Measurements from ENCODE around the gene SERPINA6. TPM values are rescaled to one million over a fixed set of nuclear protein-coding genes. Genes with fewer than 3 reads are reported as not detected.
"Not testable (repeated sequence)": the region's sequence is repeated elsewhere in the genome, so short reads cannot be mapped to it uniquely, and the experiment has no call there.

Gene SERPINA6
- total RNA-seq, 8 experiments from 2014 or later = 0.13 to 0.97 (median 0.43) TPM; not detected in 3

GRCh38 chr14:94264195-94264594 lies 58.9 kb downstream of the SERPINA6 start:
- in situ Hi-C loops (cut with MboI; ENCODE audit: low pct_unique_long_range_greater_than_20kb in 2 of 9, low sequenced_read_pairs in 9 of 9, unreplicated experiment in 9 of 9); ATAC-seq (replicated peaks in 6 of 8): not testable (repeated sequence)
- 0 to 100% (median 68%) methylated on average over 1 to 3 of the region's 3 CpGs; no CpG with 5 or more reads in 2 of the 10 experiments for WGBS, 10 experiments

More at GRCh38 chr14:94264195-94264594, 58.9 kb downstream of the SERPINA6 start:
- H3K4me3 ChIP-seq; H3K4me1 ChIP-seq (replicated peaks in 1 of 2); H3K27ac ChIP-seq: not testable (repeated sequence)

Other genes with a start within 250 kb of the SERPINA6 start
- gene DDX24, start 242.1 kb downstream of the SERPINA6 start, total RNA-seq = 100 to 1,000 TPM; 207 to 327 (median 243) TPM
- 10 to 100 TPM; 21.1 to 75.6 (median 30.4) TPM for gene IFI27L1, start 242.0 kb downstream of the SERPINA6 start, total RNA-seq
- gene IFI27, start 212.6 kb downstream of the SERPINA6 start, total RNA-seq = 100 to 1,000 TPM in 2 of 8 experiments, 10 to 100 TPM in 1, 1 to 10 TPM in 5; 3.3 to 795 (median 8.7) TPM
- gene IFI27L2, start 193.7 kb downstream of the SERPINA6 start, total RNA-seq = 100 to 1,000 TPM in 3 of 8 experiments, 10 to 100 TPM in 5; 48.8 to 239 (median 90.8) TPM
- gene PPP4R4, start 149.0 kb downstream of the SERPINA6 start, total RNA-seq = 10 to 100 TPM in 2 of 8 experiments, 1 to 10 TPM in 6; 2.1 to 13.8 (median 7.7) TPM
- gene SERPINA10, start 30.1 kb downstream of the SERPINA6 start, total RNA-seq = 1 to 10 TPM in 1 of 8 experiments, under 1 TPM in 7; 0.25 to 1.9 (median 0.43) TPM
- not detected for gene SERPINA2, start 43.4 kb upstream of the SERPINA6 start, total RNA-seq
- gene SERPINA1, start 65.3 kb upstream of the SERPINA6 start, total RNA-seq = 1 to 10 TPM in 2 of 8 experiments, under 1 TPM in 5, not detected in 1; 0.22 to 1.9 (median 0.87) TPM
- gene SERPINA11, start 129.5 kb upstream of the SERPINA6 start, total RNA-seq = under 1 TPM in 4 of 8 experiments, not detected in 4; 0.14 to 0.43 (median 0.24) TPM
- 1 to 10 TPM in 1 of 8 experiments, not detected in 7; 1.3 TPM for gene SERPINA9, start 152.9 kb upstream of the SERPINA6 start, total RNA-seq
- under 1 TPM in 2 of 8 experiments, not detected in 6; 0.13 to 0.19 TPM for gene SERPINA12, start 186.1 kb upstream of the SERPINA6 start, total RNA-seq
- under 1 TPM in 3 of 8 experiments, not detected in 5; 0.09 to 0.28 (median 0.24) TPM for gene SERPINA4, start 238.1 kb upstream of the SERPINA6 start, total RNA-seq